DND-41 (cell line): ENCODE measurements around the gene MAML3.

ENCODE experiments used
- ATAC-seq: fragments of 200-7000 bp; cut with Tn5 transposase; 3 replicates; pipeline ENCODE4 v1.9.1; 2021; ENCODE audit warnings: low read depth; ENCODE audit not compliant: insufficient read depth
- DNase-seq: peaks from one replicate; pipeline ENCODE4 v3.0.0-alpha.2; 2020
- H2AFZ ChIP-seq: 2 replicates; pipeline ENCODE4 v1.6.0; 2012; ENCODE audit warnings: low read depth, low read length
- H3K27ac ChIP-seq: 2 replicates; pipeline ENCODE4 v1.5.1; 2012; ENCODE audit warnings: low read length, inconsistent platforms
- H3K27me3 ChIP-seq: fragments of 200-600 bp; sonication (generic); 2 replicates; pipeline ENCODE4 v1.6.0; 2012; ENCODE audit warnings: low read length, mild to moderate bottlenecking, inconsistent platforms; ENCODE audit not compliant: insufficient read depth, poor library complexity
- H3K36me3 ChIP-seq: 2 replicates; pipeline ENCODE4 v1.5.1; 2012; ENCODE audit warnings: low read length, inconsistent platforms; ENCODE audit not compliant: insufficient read depth
- H3K4me1 ChIP-seq: 2 replicates; pipeline ENCODE4 v1.5.1; 2012; ENCODE audit warnings: mild to moderate bottlenecking, low read length; ENCODE audit not compliant: insufficient read depth
- H3K4me2 ChIP-seq: 2 replicates; pipeline ENCODE4 v1.6.0; 2012; ENCODE audit warnings: mild to moderate bottlenecking, moderate library complexity, low read length, inconsistent platforms; ENCODE audit not compliant: insufficient read depth
- H3K4me3 ChIP-seq, 2 experiments: fragments of 200-600 bp in 1 of 2; shearing (Covaris generic) in 1 of 2; 2 replicates each; pipeline ENCODE4 v1.5.1; 2012 to 2016; ENCODE audit warnings: inconsistent platforms in 2 of 2, low read length in 2 of 2, mild to moderate bottlenecking in 2 of 2, low read depth in 1 of 2, moderate library complexity in 1 of 2
- H3K79me2 ChIP-seq: 2 replicates; pipeline ENCODE4 v1.6.0; 2012; ENCODE audit warnings: low read length, inconsistent platforms; ENCODE audit not compliant: insufficient read depth
- H3K9ac ChIP-seq: 2 replicates; pipeline ENCODE4 v1.6.0; 2012; ENCODE audit warnings: low read depth, mild to moderate bottlenecking, inconsistent platforms, low read length, moderate library complexity
- H3K9me3 ChIP-seq: 2 replicates; pipeline ENCODE4 v1.5.1; 2012; ENCODE audit warnings: low read length, moderate library complexity, mild to moderate bottlenecking, inconsistent platforms; ENCODE audit not compliant: insufficient read depth, severe bottlenecking
- H4K20me1 ChIP-seq: 2 replicates; pipeline ENCODE4 v1.6.0; 2012; ENCODE audit warnings: low read length; ENCODE audit not compliant: insufficient read depth
- EZH2 ChIP-seq: IDR thresholded peaks from 3 replicates; pipeline ENCODE4 v1.6.1; 2012; ENCODE audit warnings: borderline replicate concordance, low read depth, mild to moderate bottlenecking, moderate library complexity, low read length, inconsistent platforms; ENCODE audit not compliant: severe bottlenecking
- TF ChIP-seq, protein P1 (sequence below): IDR thresholded peaks from 2 replicates; pipeline ENCODE4 v1.5.1; 2012; ENCODE audit warnings: borderline replicate concordance, low read length, moderate library complexity, mild to moderate bottlenecking; ENCODE audit not compliant: poor library complexity, severe bottlenecking; ENCODE audit errors: extremely low read depth

MAML3 gene

DNA sequence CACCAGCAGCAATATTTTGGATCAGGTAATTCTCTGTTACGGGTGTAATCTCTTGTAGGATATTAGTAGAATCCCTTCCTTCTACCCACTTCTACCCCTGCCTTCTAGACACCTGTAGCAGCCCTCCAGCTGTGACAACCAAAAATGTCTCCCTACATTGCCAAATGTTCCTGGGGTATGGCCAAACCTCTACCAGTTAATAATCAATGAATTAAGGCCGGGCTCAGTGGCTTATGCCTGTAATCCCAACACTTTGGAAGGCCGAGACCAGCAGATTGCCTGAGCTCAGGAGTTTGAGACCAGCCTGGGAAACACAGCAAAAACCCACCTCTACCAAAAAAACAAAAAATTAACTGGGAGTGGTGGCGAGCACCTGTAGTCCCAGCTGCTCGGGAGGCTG, 9.9 kb downstream of the MAML3 start:
- H3K4me2 ChIP-seq, result no peak overlapping the region
- peaks cover under 1% of the 10 kb centered on the region for H3K4me1 ChIP-seq
- ATAC-seq, result no peak
- H3K9me3 ChIP-seq, result no peaks in the 10 kb centered on the region
- no peak overlapping the region for H3K9ac ChIP-seq
- TF ChIP-seq, protein P1, sequence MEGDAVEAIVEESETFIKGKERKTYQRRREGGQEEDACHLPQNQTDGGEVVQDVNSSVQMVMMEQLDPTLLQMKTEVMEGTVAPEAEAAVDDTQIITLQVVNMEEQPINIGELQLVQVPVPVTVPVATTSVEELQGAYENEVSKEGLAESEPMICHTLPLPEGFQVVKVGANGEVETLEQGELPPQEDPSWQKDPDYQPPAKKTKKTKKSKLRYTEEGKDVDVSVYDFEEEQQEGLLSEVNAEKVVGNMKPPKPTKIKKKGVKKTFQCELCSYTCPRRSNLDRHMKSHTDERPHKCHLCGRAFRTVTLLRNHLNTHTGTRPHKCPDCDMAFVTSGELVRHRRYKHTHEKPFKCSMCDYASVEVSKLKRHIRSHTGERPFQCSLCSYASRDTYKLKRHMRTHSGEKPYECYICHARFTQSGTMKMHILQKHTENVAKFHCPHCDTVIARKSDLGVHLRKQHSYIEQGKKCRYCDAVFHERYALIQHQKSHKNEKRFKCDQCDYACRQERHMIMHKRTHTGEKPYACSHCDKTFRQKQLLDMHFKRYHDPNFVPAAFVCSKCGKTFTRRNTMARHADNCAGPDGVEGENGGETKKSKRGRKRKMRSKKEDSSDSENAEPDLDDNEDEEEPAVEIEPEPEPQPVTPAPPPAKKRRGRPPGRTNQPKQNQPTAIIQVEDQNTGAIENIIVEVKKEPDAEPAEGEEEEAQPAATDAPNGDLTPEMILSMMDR, result no peak
- no peak for TF ChIP-seq EZH2
- H2AFZ ChIP-seq, result no peak overlapping the region
- H3K36me3 ChIP-seq, result no peaks in the 10 kb centered on the region
- H3K27me3 ChIP-seq, result no peaks in the 10 kb centered on the region
- no peak overlapping the region for H3K4me3 ChIP-seq
- no peak for DNase-seq
- no peak overlapping the region for H3K27ac ChIP-seq
- H4K20me1 ChIP-seq, result no peaks in the 10 kb centered on the region
- H3K79me2 ChIP-seq, result peaks cover 5% of the 10 kb centered on the region

DNA sequence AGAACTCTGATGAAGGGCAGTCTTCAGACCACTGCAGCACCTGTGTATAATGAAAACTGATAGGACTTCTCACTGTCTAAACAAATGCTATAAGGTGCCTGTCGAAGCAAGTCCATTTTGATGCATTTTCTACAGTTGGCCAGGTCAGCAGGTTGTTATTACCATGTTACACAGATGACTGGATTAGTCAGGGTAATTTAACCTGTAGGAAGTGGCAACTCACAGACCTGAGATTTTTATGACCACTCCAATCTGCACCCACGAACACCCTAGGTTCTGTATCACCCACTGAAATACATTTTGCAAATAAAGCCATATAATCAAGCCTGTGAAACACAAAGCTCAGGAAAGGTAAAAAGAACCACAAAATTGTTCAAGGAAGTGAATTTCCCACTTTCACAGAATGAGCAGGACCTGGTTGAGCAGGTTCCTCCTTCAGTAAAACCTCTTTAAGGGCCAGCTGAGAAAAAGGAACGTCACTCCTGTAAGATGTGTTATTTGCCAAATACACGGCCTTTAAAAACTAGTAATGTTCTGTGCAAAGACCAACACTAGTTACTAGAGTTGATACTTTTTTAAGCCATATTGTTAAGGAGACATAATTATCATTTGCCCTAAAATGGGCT, 12.7 kb downstream of the MAML3 start:
- Histone ChIP-seq H3K36me3 (no peaks in the 10 kb centered on the region), H3K9ac (no peak overlapping the region), H3K27ac (no peak overlapping the region), H3K4me1 (no peaks in the 10 kb centered on the region), H3K9me3 (no peaks in the 10 kb centered on the region), H4K20me1 (no peaks in the 10 kb centered on the region), H2AFZ (no peak overlapping the region), H3K4me2 (no peak overlapping the region), H3K4me3 (no peak overlapping the region), H3K27me3 (no peaks in the 10 kb centered on the region), H3K79me2 (no peaks in the 10 kb centered on the region)
- DNase-seq (no peak), ATAC-seq (no peak)
- TF ChIP-seq EZH2, result no peak
- TF ChIP-seq, protein P1, result no peak

DNA sequence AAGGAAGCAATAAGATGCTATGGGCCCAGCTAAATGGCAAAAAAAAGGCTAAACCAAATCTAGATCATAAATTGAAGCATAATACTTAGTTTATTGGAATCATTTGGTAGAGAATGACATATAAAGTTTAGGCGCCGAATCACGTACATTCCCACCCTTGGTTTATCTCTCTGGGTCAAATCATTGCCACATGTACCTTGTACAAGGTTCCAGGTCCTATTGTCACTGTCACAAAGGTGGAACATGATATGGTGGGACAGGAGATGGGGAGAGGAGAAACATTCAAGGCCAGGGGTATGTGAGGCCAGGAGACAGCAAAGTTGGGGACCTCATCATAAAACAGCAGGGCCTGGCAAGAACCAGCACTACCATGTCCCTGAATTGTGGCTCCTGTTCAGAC, 13.4 kb downstream of the MAML3 start:
- TF ChIP-seq, protein P1, result no peak
- TF ChIP-seq EZH2, result no peak
- ATAC-seq, result no peak
- no peaks in the 10 kb centered on the region for H3K79me2 ChIP-seq
- no peak overlapping the region for H3K27ac ChIP-seq
- no peaks in the 10 kb centered on the region for H3K4me1 ChIP-seq
- H3K36me3 ChIP-seq, result no peaks in the 10 kb centered on the region
- no peaks in the 10 kb centered on the region for H4K20me1 ChIP-seq
- H3K4me3 ChIP-seq, result no peak overlapping the region
- H3K27me3 ChIP-seq, result no peaks in the 10 kb centered on the region
- no peak for DNase-seq
- H3K9me3 ChIP-seq, result no peaks in the 10 kb centered on the region
- H2AFZ ChIP-seq, result no peak overlapping the region
- no peak overlapping the region for H3K9ac ChIP-seq
- H3K4me2 ChIP-seq, result no peak overlapping the region
